Activated T-cell treated with anti-CD3 and anti-CD28 coated beads for 48 hours (primary cell): ENCODE data around the gene PTGER1.
A peak's percentile ranks its signal among the peaks of the same experiment; 100 is the strongest.

ENCODE experiments used
- DNase-seq: peaks from one replicate; pipeline ENCODE4 v3.0.0-alpha.2; 2020; ENCODE audit warnings: low read depth

Gene PTGER1

GRCh38 chr19:14441041-14441938, 33.9 kb downstream of the PTGER1 start:
- DNase-seq, result no peak

GRCh38 chr19:14440049-14440448, 35.1 kb downstream of the PTGER1 start:
- peak; percentile 71 for DNase-seq

GRCh38 chr19:14439014-14439413, 36.1 kb downstream of the PTGER1 start:
- no peak for DNase-seq

- no peak for DNase-seq
These were observed 37.5 kb downstream of the PTGER1 start for GRCh38 chr19:14437578-14438140.

- DNase-seq, result no peak
These were observed 39.7 kb downstream of the PTGER1 start for GRCh38 chr19:14435320-14436050.

GRCh38 chr19:14434543-14435319, 40.4 kb downstream of the PTGER1 start:
- DNase-seq, result no peak

- DNase-seq, result no peak
These were observed 41.3 kb downstream of the PTGER1 start for GRCh38 chr19:14433554-14434501.

GRCh38 chr19:14432791-14433553, 42.2 kb downstream of the PTGER1 start, which contains the start of gene PKN1:
PKN1 (plus strand) TSS chr19:14433306; CDS start chr19:14433522, 216 bp downstream.
- DNase-seq, result peak; percentile 64

GRCh38 chr19:14430712-14431111, 44.4 kb downstream of the PTGER1 start:
- DNase-seq, result no peak

- no peak for DNase-seq
These were observed 46.2 kb downstream of the PTGER1 start for GRCh38 chr19:14428882-14429416.

- DNase-seq, result no peak
These were observed 47.7 kb downstream of the PTGER1 start for GRCh38 chr19:14427461-14427860.

GRCh38 chr19:14425696-14426138, 49.4 kb downstream of the PTGER1 start:
- no peak for DNase-seq
